ENCODE data around the gene ANGPTL7. TPM values are rescaled to one million over a fixed set of nuclear protein-coding genes. Genes with fewer than 3 reads are reported as not detected.

ANGPTL7 gene
- total and polyA plus RNA-seq, 2 of the 8 experiments (the other 6 are each of a cell fraction or from before 2014, with no cell fraction given) = not detected

DNA sequence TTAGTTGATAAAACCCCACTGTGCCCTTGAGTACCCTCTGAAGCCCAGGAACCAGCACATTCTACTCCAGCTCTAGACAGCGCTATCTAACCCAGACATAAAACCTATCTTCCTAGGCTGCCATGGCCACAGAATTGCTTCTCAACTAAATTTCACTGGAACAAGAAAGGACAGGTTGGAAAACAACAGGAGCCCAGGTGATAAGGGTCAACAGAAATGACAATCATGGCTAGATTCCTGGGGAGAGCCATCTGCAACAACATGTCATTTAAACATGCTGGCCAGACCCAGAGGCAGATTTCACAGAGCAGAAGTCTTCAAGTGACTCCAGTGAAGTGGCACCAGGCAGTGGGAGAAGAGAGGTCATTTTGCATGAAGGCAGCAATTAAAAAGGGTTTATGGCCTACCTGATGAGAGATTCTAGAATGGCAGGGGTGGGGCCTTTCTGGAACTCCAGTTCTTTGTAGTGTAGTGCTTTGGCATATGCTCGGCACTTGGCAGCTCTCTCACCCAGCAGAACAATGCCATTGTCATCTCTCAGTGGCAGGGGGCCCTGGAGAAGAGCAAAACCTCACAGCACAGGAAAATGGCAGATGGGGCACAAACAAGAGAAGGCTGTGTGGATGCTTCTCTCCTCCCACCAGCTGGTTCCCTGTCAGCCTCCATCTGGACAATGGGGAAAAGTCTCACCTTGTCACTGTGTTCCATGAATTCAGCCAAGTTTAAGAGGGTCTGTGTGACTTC, 9.9 kb downstream of the ANGPTL7 start:
- no peak overlapping the region for H2BK5ac ChIP-seq (ENCODE audit: low read depth, low read length)
- WGBS, 2 experiments (ENCODE audit: extremely low coverage in 1 of 2, insufficient coverage in 1 of 2, insufficient read length in 1 of 2, insufficient replicate concordance in 2 of 2, low coverage in 1 of 2, low lambda C conversion rate in 2 of 2, missing lambda C conversion rate in 1 of 2) = 90% methylated on average over 2 of the region's 2 CpGs; no CpG with 5 or more reads in 1 of the 2 experiments

More for the DNA sequence above, 9.9 kb downstream of the ANGPTL7 start:
- Histone ChIP-seq H2BK20ac (ENCODE audit: low read length) (no peak overlapping the region), H3K9me3 (ENCODE audit: insufficient read depth in 2 of 2, low read depth in 1 of 2, low read length in 1 of 2) (no peaks in the 10 kb centered on the region), H2AK5ac (ENCODE audit: low read depth, low read length) (no peak overlapping the region), H4K5ac (ENCODE audit: insufficient read length, low read depth, low read length) (no peak overlapping the region), H3K79me1 (ENCODE audit: low read depth, low read length) (no peaks in the 10 kb centered on the region), H3K79me2 (ENCODE audit: control insufficient read depth in 1 of 2, insufficient read depth in 2 of 2, low read length in 2 of 2) (no peaks in the 10 kb centered on the region), H4K8ac (ENCODE audit: extremely low read depth, insufficient read depth, low read length) (no peak overlapping the region), H2BK120ac (replicated peaks; ENCODE audit: low read depth, low read length) (no peak overlapping the region), H3K36me3 (ENCODE audit: control insufficient read depth in 2 of 4, insufficient read depth in 4 of 4, low read length in 3 of 4) (peaks cover 7 to 53% (median 32%) of the 10 kb centered on the region in 4 experiments; a peak in 6 of 8 replicates), H3K56ac (replicated peaks; ENCODE audit: insufficient read length, low read depth, low read length) (no peak overlapping the region), H2AFZ (ENCODE audit: low read length) (no peak overlapping the region), H3K27ac (ENCODE audit: low read depth, low read length) (no peak overlapping the region), H3K4me3 (ENCODE audit: extremely low read depth in 1 of 4, insufficient read depth in 2 of 4, low read depth in 3 of 4, low read length in 4 of 4) (no peak overlapping the region), H3K23ac (ENCODE audit: insufficient read length) (no peak overlapping the region), H3K4me2 (ENCODE audit: insufficient read depth in 1 of 2, low read depth in 2 of 2, low read length in 2 of 2) (no peak overlapping the region), H3K27me3 (replicated peaks in 1 of 4; ENCODE audit: control insufficient read depth in 3 of 4, extremely low read depth in 1 of 4, insufficient read depth in 3 of 4, low read length in 3 of 4) (no peaks in the 10 kb centered on the region), H3K9ac (replicated peaks in 1 of 4; ENCODE audit: extremely low read depth in 1 of 4, low read depth in 3 of 4, low read length in 3 of 4) (no peak overlapping the region), H3K18ac (ENCODE audit: extremely low read depth, low read length) (no peak overlapping the region), H2BK15ac (ENCODE audit: low read length) (no peak overlapping the region), H3K14ac (ENCODE audit: insufficient read length) (no peak overlapping the region), H3K4ac (replicated peaks; ENCODE audit: insufficient read length, low read depth, low read length) (no peak overlapping the region), H3K4me1 (replicated peaks in 1 of 4; ENCODE audit: control insufficient read depth in 3 of 4, insufficient read depth in 4 of 4, low read length in 3 of 4) (no peaks in the 10 kb centered on the region), H4K91ac (replicated peaks; ENCODE audit: insufficient read length, low read length) (no peak overlapping the region), H2BK12ac (ENCODE audit: low read depth, low read length) (no peak overlapping the region), H4K20me1 (replicated peaks in 1 of 2; ENCODE audit: control insufficient read depth in 1 of 2, insufficient read depth in 2 of 2, low read length in 2 of 2) (no peaks in the 10 kb centered on the region), H3K23me2 (ENCODE audit: low read depth, low read length) (no peaks in the 10 kb centered on the region)
- ChIA-PET CTCF (ENCODE audit: partially characterized antibody) (interaction anchor here (0.5 to 4.4 kb wide), 6 partner anchors 15 to 183 kb away, joined by 3 to 14 read pairs (median 3); no protein-coding TSS in a partner anchor), POLR2A (ENCODE audit: partially characterized antibody) (interaction anchor here (0.6 kb wide), 1 partner anchor 104 kb away, joined by 3 read pairs; no protein-coding TSS in a partner anchor)
- no peak for FAIRE-seq
- no peak for TF ChIP-seq EGR1 (IDR thresholded peaks at IDR 0.05; ENCODE audit: borderline replicate concordance, low read depth, low read length)
- TF ChIP-seq, protein P1, sequence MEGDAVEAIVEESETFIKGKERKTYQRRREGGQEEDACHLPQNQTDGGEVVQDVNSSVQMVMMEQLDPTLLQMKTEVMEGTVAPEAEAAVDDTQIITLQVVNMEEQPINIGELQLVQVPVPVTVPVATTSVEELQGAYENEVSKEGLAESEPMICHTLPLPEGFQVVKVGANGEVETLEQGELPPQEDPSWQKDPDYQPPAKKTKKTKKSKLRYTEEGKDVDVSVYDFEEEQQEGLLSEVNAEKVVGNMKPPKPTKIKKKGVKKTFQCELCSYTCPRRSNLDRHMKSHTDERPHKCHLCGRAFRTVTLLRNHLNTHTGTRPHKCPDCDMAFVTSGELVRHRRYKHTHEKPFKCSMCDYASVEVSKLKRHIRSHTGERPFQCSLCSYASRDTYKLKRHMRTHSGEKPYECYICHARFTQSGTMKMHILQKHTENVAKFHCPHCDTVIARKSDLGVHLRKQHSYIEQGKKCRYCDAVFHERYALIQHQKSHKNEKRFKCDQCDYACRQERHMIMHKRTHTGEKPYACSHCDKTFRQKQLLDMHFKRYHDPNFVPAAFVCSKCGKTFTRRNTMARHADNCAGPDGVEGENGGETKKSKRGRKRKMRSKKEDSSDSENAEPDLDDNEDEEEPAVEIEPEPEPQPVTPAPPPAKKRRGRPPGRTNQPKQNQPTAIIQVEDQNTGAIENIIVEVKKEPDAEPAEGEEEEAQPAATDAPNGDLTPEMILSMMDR (IDR thresholded peaks at IDR 0.05; ENCODE audit: control extremely low read depth in 1 of 3, insufficient read depth in 1 of 3, low read depth in 1 of 3, low read length in 3 of 3) = no peak
- TF ChIP-seq, protein P2, sequence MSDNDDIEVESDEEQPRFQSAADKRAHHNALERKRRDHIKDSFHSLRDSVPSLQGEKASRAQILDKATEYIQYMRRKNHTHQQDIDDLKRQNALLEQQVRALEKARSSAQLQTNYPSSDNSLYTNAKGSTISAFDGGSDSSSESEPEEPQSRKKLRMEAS (IDR thresholded peaks at IDR 0.05) = no peak
- TF ChIP-seq JUND (IDR thresholded peaks at IDR 0.05; ENCODE audit: low read length) = no peak
- no peak for TF ChIP-seq BACH1 (IDR thresholded peaks at IDR 0.05; ENCODE audit: low read length)
- DNase-seq (ENCODE audit: low read depth in 1 of 2, low spot score in 2 of 2) = no peak

Measured in H1 (cell line).